GM12865 (cell line): ENCODE measurements around the gene UGCG.

Experiments
- DNase-seq: peaks from one replicate; pipeline ENCODE4 v3.0.0; 2010; ENCODE audit warnings: low read depth
- H3K4me3 ChIP-seq: 2 replicates; pipeline ENCODE4 v1.5.1; 2011; ENCODE audit warnings: mild to moderate bottlenecking, low read depth, low read length, control low read depth
- CTCF ChIP-seq: IDR thresholded peaks from 2 replicates; pipeline ENCODE4 v1.5.1; 2011; ENCODE audit warnings: low read length, control low read depth, low read depth, inconsistent platforms; ENCODE audit not compliant: insufficient read depth; ENCODE audit errors: missing control alignments

The UGCG gene

GRCh38 chr9:111948951-111949350 is 52.3 kb downstream of the UGCG start:
- DNase-seq = no peak

GRCh38 chr9:111949919-111950318 is 53.3 kb downstream of the UGCG start:
- TF ChIP-seq CTCF = no peak
- DNase-seq = no peak
- H3K4me3 ChIP-seq = no peak overlapping the region

More at GRCh38 chr9:111948951-111949350, 52.3 kb downstream of the UGCG start:
- no peak overlapping the region for H3K4me3 ChIP-seq
- no peak for TF ChIP-seq CTCF

GRCh38 chr9:111952559-111952958 is 55.9 kb downstream of the UGCG start:
- DNase-seq = no peak
- no peak for TF ChIP-seq CTCF
- H3K4me3 ChIP-seq = no peak overlapping the region

GRCh38 chr9:111953444-111953843 is 56.8 kb downstream of the UGCG start:
- no peak overlapping the region for H3K4me3 ChIP-seq
- no peak for TF ChIP-seq CTCF
- no peak for DNase-seq

- DNase-seq = no peak
- no peak for TF ChIP-seq CTCF
- no peak overlapping the region for H3K4me3 ChIP-seq
Measured at GRCh38 chr9:111955048-111955447, 58.4 kb downstream of the UGCG start.

- peak; percentile 70 for DNase-seq
- peak overlapping the region; percentile 17; the same call in 1 of the 2 replicates for H3K4me3 ChIP-seq
Measured at GRCh38 chr9:111957856-111958631, 61.4 kb downstream of the UGCG start.

More at GRCh38 chr9:111957856-111958631, 61.4 kb downstream of the UGCG start:
- no peak for TF ChIP-seq CTCF
